Suprapubic skin (tissue), 4 donors: ENCODE measurements around the gene ZSCAN30. TPM values are rescaled to one million over a fixed set of nuclear protein-coding genes. Genes with fewer than 3 reads are reported as not detected.
"Not testable (repeated sequence)": the region's sequence is repeated elsewhere in the genome, so short reads cannot be mapped to it uniquely, and the experiment has no call there.

Experiments
- DNase-seq, 2 donors: peaks; one replicate each; pipeline ENCODE4 v3.0.0-alpha.2; 2019; ENCODE audit warnings: low spot score in 2 of 2
- H3K27ac ChIP-seq: fragments of 200-600 bp; sonication (generic); one replicate; pipeline ENCODE4 v1.5.1; 2019
- H3K27me3 ChIP-seq: fragments of 200-600 bp; sonication (generic); one replicate; pipeline ENCODE4 v1.5.1; 2019
- H3K36me3 ChIP-seq: fragments of 200-600 bp; sonication (generic); one replicate; pipeline ENCODE4 v1.5.1; 2019
- H3K4me1 ChIP-seq: fragments of 200-600 bp; sonication (generic); one replicate; pipeline ENCODE4 v1.5.1; 2019
- H3K4me3 ChIP-seq: fragments of 200-600 bp; sonication (generic); one replicate; pipeline ENCODE4 v1.5.1; 2019; ENCODE audit warnings: mild to moderate bottlenecking
- H3K9me3 ChIP-seq: fragments of 200-600 bp; sonication (generic); one replicate; pipeline ENCODE4 v1.5.1; 2019
- EP300 ChIP-seq: sonication (generic); formaldehyde crosslinking; IDR thresholded peaks from one replicate; pipeline ENCODE4 v1.6.1; 2017; ENCODE audit warnings: antibody characterized with exemption
- POLR2A ChIP-seq, 2 donors: fragments of 450-650 bp; IDR thresholded peaks; one replicate each; pipeline ENCODE4 v1.6.1; 2017; ENCODE audit warnings: antibody characterized with exemption in 2 of 2, mild to moderate bottlenecking in 2 of 2, moderate library complexity in 2 of 2
- POLR2AphosphoS5 ChIP-seq, 3 donors: sonication (generic); formaldehyde crosslinking; IDR thresholded peaks; one replicate each; pipeline ENCODE4 v1.6.1; 2017; ENCODE audit warnings: antibody characterized with exemption in 3 of 3
- WGBS: methylation state at CpG from one replicate; pipeline ENCODE4 v1.1.5; 2018; 5-methylcytosine and 5-hydroxymethylcytosine counted together
- total RNA-seq, 4 donors: library from RNA; depleted of rRNA; stranded (reverse); fragments of >200 nt; gene quantifications; one replicate each; pipeline ENCODE4 v1.1.0, GENCODE V29; 2016
- TF ChIP-seq, protein P1 (sequence below), 2 donors: fragments of 200-600 bp in 1 of 2; fragments of 450-650 bp in 1 of 2; sonication (generic) in 1 of 2; IDR thresholded peaks; one replicate each; pipeline ENCODE4 v1.5.1; 2016 to 2019; ENCODE audit warnings: antibody characterized with exemption in 2 of 2, mild to moderate bottlenecking in 1 of 2, moderate library complexity in 1 of 2

Gene ZSCAN30
- total RNA-seq, 4 donors from 2014 or later, result 9.6 to 25.2 (median 10.7) TPM

DNA sequence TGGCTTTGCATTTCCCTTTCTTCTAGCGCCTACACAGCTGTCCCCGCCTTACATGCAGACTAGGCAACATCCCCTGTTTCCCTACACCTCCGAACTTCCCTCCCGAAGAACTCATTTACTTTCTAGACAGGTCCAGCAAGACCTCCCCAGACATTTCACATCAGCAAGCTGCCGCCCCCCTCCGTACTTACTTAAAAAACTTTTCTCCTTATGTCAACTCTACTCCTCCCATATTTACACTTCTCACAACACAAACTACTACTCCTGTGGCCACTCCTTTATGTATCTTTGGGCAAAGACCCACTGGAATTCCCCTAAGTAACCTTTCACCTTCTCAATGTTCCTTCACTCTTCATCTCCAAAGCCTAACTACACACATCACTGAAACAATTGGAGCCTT lies 69.6 kb downstream of the ZSCAN30 start:
- Histone ChIP-seq H3K27ac (no peak overlapping the region), H3K4me1 (no peaks in the 10 kb centered on the region), H3K36me3 (no peaks in the 10 kb centered on the region), H3K9me3 (no peaks in the 10 kb centered on the region), H3K27me3 (no peaks in the 10 kb centered on the region), H3K4me3 (no peak overlapping the region)
- no peak for TF ChIP-seq EP300
- no peak for TF ChIP-seq POLR2A (IDR thresholded peaks at IDR 0.05)
- TF ChIP-seq POLR2AphosphoS5 (IDR thresholded peaks at IDR 0.05), result no peak
- TF ChIP-seq, protein P1, sequence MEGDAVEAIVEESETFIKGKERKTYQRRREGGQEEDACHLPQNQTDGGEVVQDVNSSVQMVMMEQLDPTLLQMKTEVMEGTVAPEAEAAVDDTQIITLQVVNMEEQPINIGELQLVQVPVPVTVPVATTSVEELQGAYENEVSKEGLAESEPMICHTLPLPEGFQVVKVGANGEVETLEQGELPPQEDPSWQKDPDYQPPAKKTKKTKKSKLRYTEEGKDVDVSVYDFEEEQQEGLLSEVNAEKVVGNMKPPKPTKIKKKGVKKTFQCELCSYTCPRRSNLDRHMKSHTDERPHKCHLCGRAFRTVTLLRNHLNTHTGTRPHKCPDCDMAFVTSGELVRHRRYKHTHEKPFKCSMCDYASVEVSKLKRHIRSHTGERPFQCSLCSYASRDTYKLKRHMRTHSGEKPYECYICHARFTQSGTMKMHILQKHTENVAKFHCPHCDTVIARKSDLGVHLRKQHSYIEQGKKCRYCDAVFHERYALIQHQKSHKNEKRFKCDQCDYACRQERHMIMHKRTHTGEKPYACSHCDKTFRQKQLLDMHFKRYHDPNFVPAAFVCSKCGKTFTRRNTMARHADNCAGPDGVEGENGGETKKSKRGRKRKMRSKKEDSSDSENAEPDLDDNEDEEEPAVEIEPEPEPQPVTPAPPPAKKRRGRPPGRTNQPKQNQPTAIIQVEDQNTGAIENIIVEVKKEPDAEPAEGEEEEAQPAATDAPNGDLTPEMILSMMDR (IDR thresholded peaks at IDR 0.05), result no peak
- no peak for DNase-seq
- WGBS, result 87% methylated on average over 6 of the region's 6 CpGs

DNA sequence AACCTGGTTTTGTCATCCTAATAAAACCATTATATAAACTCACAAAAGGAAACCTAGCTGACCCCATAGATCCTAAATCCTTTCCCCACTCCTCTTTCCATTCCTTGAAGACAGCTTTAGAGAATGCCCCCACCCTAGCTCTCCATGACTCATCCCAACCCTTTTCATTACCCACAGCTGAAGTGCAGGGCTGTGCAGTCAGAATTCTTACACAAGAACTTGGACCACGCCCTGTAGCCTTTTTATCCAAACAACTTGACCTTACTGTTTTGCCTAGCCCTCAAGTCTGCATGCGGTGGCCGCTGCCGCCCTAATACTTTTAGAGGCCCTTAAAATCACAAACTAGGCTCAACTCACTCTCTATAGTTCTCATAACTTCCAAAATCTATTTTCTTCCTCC lies 70.7 kb downstream of the ZSCAN30 start:
- H3K36me3 ChIP-seq, H3K9me3 ChIP-seq, DNase-seq, H3K27ac ChIP-seq, H3K4me1 ChIP-seq, H3K27me3 ChIP-seq, H3K4me3 ChIP-seq: not testable (repeated sequence)
- WGBS, result 72% methylated on average over 4 of the region's 4 CpGs

DNA sequence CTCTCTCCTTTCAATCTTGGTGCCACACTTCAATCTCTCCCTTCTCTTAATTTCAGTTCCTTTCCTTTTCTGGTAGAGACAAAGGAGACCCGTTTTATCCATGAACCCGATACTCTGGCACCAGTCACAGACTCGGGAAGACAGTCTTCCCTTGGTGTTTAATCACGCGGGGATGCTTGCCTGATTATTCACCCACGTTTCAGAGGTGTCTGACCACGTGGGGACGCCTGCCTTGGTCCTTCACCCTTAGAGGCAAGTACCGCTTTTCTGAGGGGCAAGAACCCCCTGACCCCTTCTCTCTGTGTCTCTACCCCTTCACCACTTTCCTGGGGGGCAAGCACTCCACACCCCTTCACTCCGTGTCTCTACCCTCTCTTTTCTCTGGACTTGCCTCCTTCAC lies 73.4 kb downstream of the ZSCAN30 start:
- H3K4me3 ChIP-seq, DNase-seq, H3K9me3 ChIP-seq, H3K36me3 ChIP-seq, H3K27ac ChIP-seq, H3K27me3 ChIP-seq, H3K4me1 ChIP-seq: not testable (repeated sequence)
- WGBS, result 91% methylated on average over 10 of the region's 10 CpGs

DNA sequence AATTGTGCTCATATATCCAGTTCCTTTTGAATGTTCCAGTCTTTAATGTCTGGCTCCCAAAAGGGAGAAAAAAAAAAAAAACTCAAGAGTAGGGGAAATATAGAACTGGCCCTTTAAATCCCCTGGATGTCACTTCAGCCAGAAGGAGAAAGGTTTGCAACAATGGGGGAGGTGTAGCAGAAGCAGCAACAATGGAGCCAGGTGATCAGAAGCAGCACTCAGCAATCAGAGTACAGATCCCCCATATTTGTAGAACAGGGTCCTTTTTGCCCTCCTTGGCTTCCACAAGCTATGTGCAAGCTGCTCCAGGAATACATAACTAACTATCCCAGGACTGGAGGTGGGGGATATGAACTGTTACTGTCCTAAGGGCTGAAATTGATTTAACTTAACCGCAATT lies 75.0 kb downstream of the ZSCAN30 start:
- H3K27me3 ChIP-seq, result no peaks in the 10 kb centered on the region
- no peak for DNase-seq
- no peaks in the 10 kb centered on the region for H3K9me3 ChIP-seq
- no peak for TF ChIP-seq EP300
- TF ChIP-seq, protein P1 (IDR thresholded peaks at IDR 0.05), result no peak
- TF ChIP-seq POLR2AphosphoS5 (IDR thresholded peaks at IDR 0.05), result no peak
- TF ChIP-seq POLR2A (IDR thresholded peaks at IDR 0.05), result no peak
- no peak overlapping the region for H3K4me3 ChIP-seq
- H3K36me3 ChIP-seq, result no peaks in the 10 kb centered on the region
- WGBS, result 90% methylated on average over 1 of the region's 1 CpG
- no peaks in the 10 kb centered on the region for H3K4me1 ChIP-seq
- H3K27ac ChIP-seq, result no peak overlapping the region

DNA sequence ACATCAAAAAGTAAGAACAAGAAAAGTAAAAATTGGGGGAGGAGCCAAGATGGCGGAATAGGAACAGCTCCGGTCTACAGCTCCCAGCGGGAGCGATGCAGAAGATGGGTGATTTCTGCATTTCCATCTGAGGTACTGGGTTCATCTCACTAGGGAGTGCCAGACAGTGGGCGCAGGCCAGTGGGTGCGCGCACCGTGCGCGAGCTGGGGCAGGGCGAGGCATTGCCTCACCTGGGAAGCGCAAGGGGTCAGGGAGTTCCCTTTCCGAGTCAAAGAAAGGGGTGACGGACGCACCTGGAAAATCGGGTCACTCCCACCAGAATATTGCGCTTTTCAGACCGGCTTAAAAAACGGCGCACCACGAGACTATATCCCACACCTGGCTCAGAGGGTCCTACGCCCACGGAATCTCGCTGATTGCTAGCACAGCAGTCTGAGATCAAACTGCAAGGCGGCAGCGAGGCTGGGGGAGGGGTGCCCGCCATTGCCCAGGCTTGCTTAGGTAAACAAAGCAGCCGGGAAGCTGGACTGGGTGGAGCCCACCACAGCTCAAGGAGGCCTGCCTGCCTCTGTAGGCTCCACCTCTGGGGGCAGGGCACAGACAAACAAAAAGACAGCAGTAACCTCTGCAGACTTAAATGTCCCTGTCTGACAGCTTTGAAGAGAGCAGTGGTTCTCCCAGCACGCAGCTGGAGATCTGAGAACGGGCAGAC lies 84.1 kb downstream of the ZSCAN30 start:
- not testable (repeated sequence) for H3K9me3 ChIP-seq, H3K27me3 ChIP-seq, H3K27ac ChIP-seq, H3K4me1 ChIP-seq, DNase-seq, H3K4me3 ChIP-seq, H3K36me3 ChIP-seq
- 95% methylated on average over 17 of the region's 30 CpGs for WGBS

DNA sequence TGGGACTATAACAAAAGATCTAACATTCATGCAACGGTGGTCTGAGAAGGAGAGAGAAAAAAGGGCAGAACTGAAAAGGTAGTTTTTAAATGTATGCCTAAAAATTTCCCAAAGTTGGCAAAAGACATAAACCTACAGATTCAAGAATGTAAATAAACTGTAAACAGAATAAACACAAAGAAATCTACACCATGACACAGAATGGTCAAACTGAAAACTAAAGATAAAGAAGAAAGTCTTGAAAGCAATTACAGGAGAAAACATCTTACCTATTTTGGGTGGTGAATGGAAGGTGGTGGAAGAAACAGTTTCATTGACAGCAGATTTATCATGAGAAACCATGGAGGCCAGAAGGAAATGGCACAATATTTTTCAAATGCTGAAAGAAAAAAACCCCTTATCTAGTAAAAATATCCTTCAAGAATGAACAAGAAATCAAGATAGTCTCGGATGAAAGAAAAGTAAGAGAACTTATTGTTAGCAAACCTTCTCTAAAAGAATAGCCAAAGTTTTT lies 84.8 kb downstream of the ZSCAN30 start:
- Histone ChIP-seq H3K27ac (no peak overlapping the region), H3K4me1 (peaks cover 4% of the 10 kb centered on the region), H3K36me3 (no peaks in the 10 kb centered on the region), H3K27me3 (no peaks in the 10 kb centered on the region), H3K4me3 (no peak overlapping the region), H3K9me3 (peaks cover 5% of the 10 kb centered on the region)
- no peak for TF ChIP-seq EP300
- TF ChIP-seq POLR2AphosphoS5 (IDR thresholded peaks at IDR 0.05), result no peak
- TF ChIP-seq POLR2A (IDR thresholded peaks at IDR 0.05), result no peak
- TF ChIP-seq, protein P1 (IDR thresholded peaks at IDR 0.05), result no peak
- WGBS, result 62% methylated on average over 2 of the region's 2 CpGs
- DNase-seq, result no peak

DNA sequence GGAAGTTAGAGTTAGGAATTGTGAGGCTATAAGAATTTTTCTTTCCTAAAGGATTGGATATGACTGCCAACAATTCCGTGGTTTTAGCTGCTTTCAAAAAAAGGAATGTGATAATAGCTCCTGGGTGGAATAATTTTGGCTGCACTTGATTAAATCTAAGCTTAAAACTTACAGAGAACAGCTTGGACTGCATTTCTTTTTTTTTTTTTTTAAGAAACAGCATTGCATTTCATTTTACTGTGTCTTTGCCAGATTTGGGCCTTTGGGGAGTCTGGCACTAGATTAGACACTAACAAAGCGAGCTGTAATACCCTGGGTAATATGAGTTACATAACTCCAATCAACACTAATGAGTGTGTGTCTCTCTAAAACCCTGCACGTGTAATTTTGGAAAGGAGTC lies 87.0 kb downstream of the ZSCAN30 start:
- Histone ChIP-seq H3K27me3 (no peaks in the 10 kb centered on the region), H3K9me3 (peaks cover 5% of the 10 kb centered on the region), H3K4me3 (no peak overlapping the region), H3K4me1 (peaks cover 4% of the 10 kb centered on the region), H3K36me3 (no peaks in the 10 kb centered on the region), H3K27ac (no peak overlapping the region)
- TF ChIP-seq POLR2A (IDR thresholded peaks at IDR 0.05) (no peak), EP300 (no peak), POLR2AphosphoS5 (IDR thresholded peaks at IDR 0.05) (no peak)
- TF ChIP-seq, protein P1 (IDR thresholded peaks at IDR 0.05), result no peak
- WGBS, result 16% methylated on average over 3 of the region's 3 CpGs
- no peak for DNase-seq
